Spleen (tissue), 11 donors: ENCODE data around the gene CCDC61. TPM values are rescaled to one million over a fixed set of nuclear protein-coding genes. Genes with fewer than 3 reads are reported as not detected.

Experiments
- DNase-seq: peaks from one replicate; pipeline ENCODE4 v3.0.0-alpha.2; 2020
- H3K27ac ChIP-seq, 8 donors: fragments of 200-600 bp; sonication (generic) in 7 of 8; 1 replicate in 4 of 8; 2 replicates in 4 of 8; pipeline versions ENCODE4 v1.5.0 to v1.8.0; 2016 to 2021; ENCODE audit warnings: inconsistent platforms in 4 of 8, mild to moderate bottlenecking in 4 of 8, moderate library complexity in 1 of 8
- H3K27me3 ChIP-seq, 7 donors: fragments of 200-600 bp; sonication (generic) in 6 of 7; replicated peaks in 1 of 7; 1 replicate in 4 of 7; 2 replicates in 3 of 7; pipeline versions ENCODE4 v1.5.0 to v1.8.0; 2016 to 2021; ENCODE audit warnings: inconsistent platforms in 3 of 7, mild to moderate bottlenecking in 1 of 7
- H3K36me3 ChIP-seq, 6 donors: fragments of 200-600 bp; sonication (generic) in 5 of 6; 1 replicate in 4 of 6; 2 replicates in 2 of 6; pipeline versions ENCODE4 v1.5.0 to v1.8.0; 2016 to 2021; ENCODE audit warnings: inconsistent platforms in 2 of 6
- H3K4me1 ChIP-seq, 6 donors: fragments of 200-600 bp; sonication (generic) in 5 of 6; 1 replicate in 3 of 6; 2 replicates in 3 of 6; pipeline versions ENCODE4 v1.5.0 to v1.8.0; 2016 to 2021; ENCODE audit warnings: inconsistent platforms in 3 of 6
- H3K4me3 ChIP-seq, 8 donors: fragments of 200-600 bp; sonication (generic) in 7 of 8; 1 replicate in 4 of 8; 2 replicates in 4 of 8; pipeline versions ENCODE4 v1.5.0 to v1.8.0; 2016 to 2021; ENCODE audit warnings: inconsistent platforms in 4 of 8, mild to moderate bottlenecking in 4 of 8, moderate library complexity in 2 of 8
- H3K9me3 ChIP-seq, 8 donors: fragments of 200-600 bp; sonication (generic) in 7 of 8; 1 replicate in 4 of 8; 2 replicates in 4 of 8; pipeline versions ENCODE4 v1.5.0 to v1.8.0; 2016 to 2021; ENCODE audit warnings: inconsistent platforms in 4 of 8
- POLR2A ChIP-seq, 3 donors: fragments of 450-650 bp; IDR thresholded peaks; one replicate each; pipeline ENCODE4 v1.5.1; 2017; ENCODE audit warnings: antibody characterized with exemption in 3 of 3, mild to moderate bottlenecking in 1 of 3
- POLR2AphosphoS5 ChIP-seq, 3 donors: sonication (generic); formaldehyde crosslinking; IDR thresholded peaks; one replicate each; pipeline ENCODE4 v1.5.1; 2017; ENCODE audit warnings: antibody characterized with exemption in 3 of 3
- WGBS, 5 donors: extraction: QIAGEN DNeasy Blood & Tissue Kit in 3 of 5; methylation state at CpG; one replicate each; pipeline versions ENCODE4 v1.1.5 to v1.1.7; 2013 to 2018; 5-methylcytosine and 5-hydroxymethylcytosine counted together
- intact Hi-C: fragments of 100-400 bp; cut with DNase I; formaldehyde crosslinking; loops from one replicate; pipeline ENCODE4 v1.15.0; 2023; ENCODE audit warnings: low total_unique reads
- polyA plus RNA-seq, 3 donors: library from polyadenylated mRNA; stranded (reverse); fragments of 200-250 nt; gene quantifications; one replicate each; pipeline ENCODE4 v1.2.1, GENCODE V29; 2013
- total RNA-seq, 7 donors: library from RNA; depleted of rRNA in 3 of 7; stranded (reverse); fragments of >200 nt in 3 of 7; fragmentation: NEBNext Ultra II Directional in 4 of 7; extraction: Animal tissue kit (Norgen Biotek cat#: 25700) in 4 of 7; gene quantifications; one replicate each; pipeline versions ENCODE4 v1.1.0 to v1.2.1, GENCODE V29; 2016 to 2021
- TF ChIP-seq, protein P1 (sequence below), 11 experiments: fragments of 200-600 bp in 7 of 11; fragments of 450-650 bp in 4 of 11; sonication (generic) in 4 of 11; IDR thresholded peaks in 8 of 11; conservative IDR thresholded peaks in 3 of 11; 1 replicate in 7 of 11; 2 replicates in 4 of 11; pipeline versions ENCODE4 v1.4.0 to v1.8.0; 2016 to 2021; ENCODE audit warnings: antibody characterized with exemption in 11 of 11, inconsistent platforms in 4 of 11, mild to moderate bottlenecking in 1 of 11
- donor health status: healthy with polysubstance abuse.
- donor health status: DM: no; HTN: no; CAD: no; lungs with moderate emphysema.
- donor health status: DM: no; HTN: no; CAD: no.
- donor health status: Bipolar disorder and iron deficiency.
- donor health status: healthy.
- donor health status: DM: no; HTN: no; CAD: no.
- donor health status: DM: yes; HTN: yes; CAD: no.

Gene CCDC61
- total and polyA plus RNA-seq, 10 donors: 5.0 to 24.6 (median 16.7) TPM

DNA sequence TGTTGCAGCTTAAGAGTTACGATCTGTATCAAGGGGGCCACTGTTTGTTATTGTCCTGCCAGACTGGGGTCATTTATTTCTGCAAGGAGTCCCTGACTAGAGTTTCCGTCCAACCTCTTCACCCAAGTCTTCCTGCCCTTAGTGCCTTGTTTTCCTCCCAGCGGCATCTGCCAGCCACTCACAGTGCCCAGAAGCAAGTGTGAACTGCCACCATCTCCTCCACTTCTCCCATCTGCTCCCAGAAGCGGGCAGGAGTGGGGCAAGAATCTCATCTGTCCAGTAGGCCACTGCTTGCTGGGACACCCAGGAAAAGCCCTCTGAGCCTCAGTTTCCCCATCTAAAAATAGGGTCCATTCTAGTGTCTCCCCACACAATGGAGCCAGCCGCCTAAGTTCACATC is 25.6 kb upstream of the CCDC61 start:
- DNase-seq: no peak
- no peaks in the 10 kb centered on the region for H3K36me3 ChIP-seq
- WGBS, 5 donors: 45 to 74% (median 57%) methylated on average over 5 of the region's 5 CpGs
- no peak overlapping the region for H3K27ac ChIP-seq
- TF ChIP-seq, protein P1, sequence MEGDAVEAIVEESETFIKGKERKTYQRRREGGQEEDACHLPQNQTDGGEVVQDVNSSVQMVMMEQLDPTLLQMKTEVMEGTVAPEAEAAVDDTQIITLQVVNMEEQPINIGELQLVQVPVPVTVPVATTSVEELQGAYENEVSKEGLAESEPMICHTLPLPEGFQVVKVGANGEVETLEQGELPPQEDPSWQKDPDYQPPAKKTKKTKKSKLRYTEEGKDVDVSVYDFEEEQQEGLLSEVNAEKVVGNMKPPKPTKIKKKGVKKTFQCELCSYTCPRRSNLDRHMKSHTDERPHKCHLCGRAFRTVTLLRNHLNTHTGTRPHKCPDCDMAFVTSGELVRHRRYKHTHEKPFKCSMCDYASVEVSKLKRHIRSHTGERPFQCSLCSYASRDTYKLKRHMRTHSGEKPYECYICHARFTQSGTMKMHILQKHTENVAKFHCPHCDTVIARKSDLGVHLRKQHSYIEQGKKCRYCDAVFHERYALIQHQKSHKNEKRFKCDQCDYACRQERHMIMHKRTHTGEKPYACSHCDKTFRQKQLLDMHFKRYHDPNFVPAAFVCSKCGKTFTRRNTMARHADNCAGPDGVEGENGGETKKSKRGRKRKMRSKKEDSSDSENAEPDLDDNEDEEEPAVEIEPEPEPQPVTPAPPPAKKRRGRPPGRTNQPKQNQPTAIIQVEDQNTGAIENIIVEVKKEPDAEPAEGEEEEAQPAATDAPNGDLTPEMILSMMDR (IDR thresholded peaks at IDR 0.05 in 8 of 11, conservative IDR thresholded peaks at IDR 0.05 in 3 of 11): no peak
- TF ChIP-seq POLR2AphosphoS5 (IDR thresholded peaks at IDR 0.05) (no peak), POLR2A (IDR thresholded peaks at IDR 0.05) (no peak)
- peaks cover 0 to 95% (median 35%) of the 10 kb centered on the region in 7 donors for H3K27me3 ChIP-seq
- intact Hi-C loops: no loop called here
- no peaks in the 10 kb centered on the region for H3K9me3 ChIP-seq
- H3K4me3 ChIP-seq: no peak overlapping the region
- peaks cover 6 to 40% (median 28%) of the 10 kb centered on the region in 6 donors for H3K4me1 ChIP-seq

DNA sequence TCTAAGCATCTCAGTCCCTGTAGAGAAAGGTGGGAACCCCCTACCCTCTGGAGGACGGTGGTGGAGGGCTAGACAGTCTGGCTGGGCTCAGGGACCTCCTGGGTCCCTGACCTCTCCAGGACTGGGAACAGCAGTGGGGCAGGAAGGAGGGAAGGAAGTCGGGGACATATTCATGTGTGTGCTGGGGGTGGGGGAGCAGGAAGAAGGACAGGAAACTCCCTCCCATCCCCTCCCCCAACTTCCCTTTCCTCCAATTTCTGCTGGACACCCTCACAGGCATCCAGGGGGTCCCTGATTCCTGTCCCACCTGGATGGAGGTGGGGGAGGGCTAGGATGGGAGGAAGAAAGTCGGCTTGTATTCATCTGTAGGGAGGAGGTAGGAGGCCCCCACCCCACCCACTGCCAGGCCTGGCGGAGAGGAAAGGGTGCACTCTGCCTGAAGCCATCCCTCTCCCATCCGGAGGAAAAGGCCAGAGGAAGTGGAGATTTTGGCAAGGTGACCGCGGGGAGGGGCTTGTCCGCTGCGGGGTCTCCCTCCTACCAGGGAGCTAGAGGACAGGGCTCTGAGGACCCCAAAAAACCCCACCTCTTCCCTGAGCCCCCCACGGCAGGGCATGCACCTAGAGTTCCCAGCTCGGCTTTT is 23.9 kb upstream of the CCDC61 start:
- peaks cover 6 to 40% (median 28%) of the 10 kb centered on the region in 6 donors for H3K4me1 ChIP-seq
- WGBS, 5 donors: 1 to 8% (median 5%) methylated on average over 7 to 11 of the region's 11 CpGs
- H3K9me3 ChIP-seq: no peaks in the 10 kb centered on the region
- H3K27ac ChIP-seq: peak overlapping the region in 2 of 8 donors; percentile 38 to 45
- H3K27me3 ChIP-seq: peaks cover 0 to 100% (median 42%) of the 10 kb centered on the region in 7 donors
- TF ChIP-seq POLR2A (IDR thresholded peaks at IDR 0.05) (no peak), POLR2AphosphoS5 (IDR thresholded peaks at IDR 0.05) (no peak)
- TF ChIP-seq, protein P1 (IDR thresholded peaks at IDR 0.05 in 8 of 11, conservative IDR thresholded peaks at IDR 0.05 in 3 of 11): no peak
- DNase-seq: no peak
- H3K4me3 ChIP-seq: peak overlapping the region in 4 of 8 donors; percentile 10 to 70 (median 38)
- no peaks in the 10 kb centered on the region for H3K36me3 ChIP-seq
- intact Hi-C loops: no loop called here

DNA sequence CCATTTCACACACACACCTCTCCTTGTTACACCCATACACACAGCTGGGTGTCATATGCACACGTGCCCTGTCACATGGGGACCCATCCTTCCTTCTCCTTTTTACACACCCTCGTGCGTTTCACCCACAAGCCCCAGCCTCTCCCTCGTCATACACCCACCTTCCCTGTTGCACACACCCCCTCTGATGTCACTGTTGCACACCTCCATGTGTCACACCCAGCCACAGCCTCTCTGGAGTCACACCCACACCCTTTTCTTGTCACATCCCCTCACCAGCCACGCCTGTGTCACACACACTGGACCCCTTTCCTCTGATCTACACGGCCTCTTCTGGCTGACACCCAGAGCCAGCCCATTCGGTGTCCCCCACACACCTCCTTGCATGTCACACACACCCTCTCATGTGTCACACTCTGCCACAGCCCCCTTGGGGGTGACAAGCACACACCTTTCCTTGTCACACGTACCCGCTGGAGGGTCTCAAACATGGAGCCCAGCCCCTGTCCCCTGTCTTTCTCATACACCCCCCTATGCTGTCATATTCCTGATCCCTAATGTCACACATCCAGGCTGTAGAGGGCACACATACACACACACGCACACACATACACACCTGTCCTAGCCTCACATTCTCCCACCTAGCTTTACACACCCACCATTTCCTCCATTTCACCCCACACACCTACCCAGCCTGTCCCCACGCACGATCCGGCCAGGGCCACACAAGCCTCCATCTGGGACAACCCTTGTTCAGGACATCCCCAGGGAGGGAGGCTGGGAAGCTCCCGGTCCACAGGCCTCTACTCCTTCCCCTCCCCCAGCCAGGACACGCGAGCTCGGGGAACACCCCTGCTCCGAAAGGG is 23.0 kb upstream of the CCDC61 start:
- peaks cover 0 to 99% (median 42%) of the 10 kb centered on the region in 7 donors for H3K27me3 ChIP-seq
- H3K36me3 ChIP-seq: no peaks in the 10 kb centered on the region
- DNase-seq: no peak
- WGBS, 5 donors: 15 to 19% (median 19%) methylated on average over 18 of the region's 18 CpGs
- TF ChIP-seq POLR2A (IDR thresholded peaks at IDR 0.05) (no peak), POLR2AphosphoS5 (IDR thresholded peaks at IDR 0.05) (no peak)
- TF ChIP-seq, protein P1 (IDR thresholded peaks at IDR 0.05 in 8 of 11, conservative IDR thresholded peaks at IDR 0.05 in 3 of 11): no peak
- peak overlapping the region; percentile 18 to 70 (median 27) for H3K4me3 ChIP-seq
- no peaks in the 10 kb centered on the region for H3K9me3 ChIP-seq
- H3K4me1 ChIP-seq: peaks cover 6 to 40% (median 28%) of the 10 kb centered on the region in 6 donors
- intact Hi-C loops: no loop called here
- H3K27ac ChIP-seq: peak overlapping the region in 2 of 8 donors; percentile 45 to 48
